M059J (cell line): Measurements from ENCODE around the gene NDUFA12. TPM values are rescaled to one million over a fixed set of nuclear protein-coding genes. Genes with fewer than 3 reads are reported as not detected.
"Not testable (repeated sequence)": the region's sequence is repeated elsewhere in the genome, so short reads cannot be mapped to it uniquely, and the experiment has no call there.

Experiments used
- DNase-seq: peaks from one replicate; pipeline ENCODE4 v3.0.0-alpha.2; 2012; ENCODE audit warnings: low read depth
- total RNA-seq: library from RNA; depleted of rRNA; stranded (reverse); fragments of >200 nt; shearing (Covaris generic); gene quantifications from 2 replicates; pipeline ENCODE4 v1.2.3, GENCODE V29; 2014; rRNA removed

NDUFA12 gene
- 249 and 426 TPM in 2 replicates for total RNA-seq

GRCh38 chr12:95003213-95003920, at the start of gene NDUFA12:
Gene NDUFA12, minus strand, starts transcription at chr12:95003697. Its CDS starts 17 bp downstream, at chr12:95003680.
- peak; percentile 94 for DNase-seq

GRCh38 chr12:95051241-95051640, 47.7 kb upstream of the NDUFA12 start:
- no peak for DNase-seq

GRCh38 chr12:95037906-95038305, 34.4 kb upstream of the NDUFA12 start:
- peak; percentile 52 for DNase-seq

- no peak for DNase-seq
These were observed 31.3 kb upstream of the NDUFA12 start for GRCh38 chr12:95034750-95035149.

- no peak for DNase-seq
These were observed 19.0 kb upstream of the NDUFA12 start for GRCh38 chr12:95022477-95022876.

- DNase-seq, result no peak
These were observed 14.0 kb upstream of the NDUFA12 start for GRCh38 chr12:95017482-95017881.

GRCh38 chr12:95016120-95016519, 12.6 kb upstream of the NDUFA12 start:
- no peak for DNase-seq

- no peak for DNase-seq
These were observed 11.1 kb upstream of the NDUFA12 start for GRCh38 chr12:95014554-95014953.

GRCh38 chr12:95006206-95006605, 2.7 kb upstream of the NDUFA12 start:
- DNase-seq, result no peak

- DNase-seq, result no peak
These were observed 1.1 kb upstream of the NDUFA12 start for GRCh38 chr12:95004610-95005009.

- DNase-seq, result no peak
These were observed 400 bp upstream of the NDUFA12 start for GRCh38 chr12:95003921-95004272.

GRCh38 chr12:95002754-95003153, 743 bp downstream of the NDUFA12 start:
- DNase-seq, result no peak

- DNase-seq, result no peak
These were observed 5.2 kb downstream of the NDUFA12 start for GRCh38 chr12:94998326-94998725.

- no peak for DNase-seq
These were observed 5.8 kb downstream of the NDUFA12 start for GRCh38 chr12:94997726-94998125.

- DNase-seq, result no peak
These were observed 6.4 kb downstream of the NDUFA12 start for GRCh38 chr12:94997061-94997460.

- peak; percentile 87 for DNase-seq
These were observed 9.2 kb downstream of the NDUFA12 start for GRCh38 chr12:94994312-94994711.

GRCh38 chr12:94993855-94994254, 9.6 kb downstream of the NDUFA12 start:
- peak; percentile 20 for DNase-seq

- DNase-seq, result no peak
These were observed 13.3 kb downstream of the NDUFA12 start for GRCh38 chr12:94990222-94990621.

- peak; percentile 26 for DNase-seq
These were observed 15.0 kb downstream of the NDUFA12 start for GRCh38 chr12:94988471-94988870.

GRCh38 chr12:94987801-94988200, 15.7 kb downstream of the NDUFA12 start:
- DNase-seq, result peak; percentile 74

GRCh38 chr12:94987076-94987669, 16.3 kb downstream of the NDUFA12 start:
- DNase-seq, result no peak

GRCh38 chr12:94985099-94985498, 18.4 kb downstream of the NDUFA12 start:
- not testable (repeated sequence) for DNase-seq

GRCh38 chr12:94983321-94983720, 20.2 kb downstream of the NDUFA12 start:
- no peak for DNase-seq

GRCh38 chr12:94982456-94982855, 21.0 kb downstream of the NDUFA12 start:
- DNase-seq, result peak; percentile 18
